GM23248 (cell line): ENCODE results near the gene IL36RN. TPM values are rescaled to one million over a fixed set of nuclear protein-coding genes. Genes with fewer than 3 reads are reported as not detected.

ENCODE experiments used
- DNase-seq: peaks from one replicate; pipeline ENCODE4 v3.0.0-alpha.2; 2015
- H2AFZ ChIP-seq: fragments of 200-600 bp; sonication (generic); 2 replicates; pipeline ENCODE4 v1.6.1; 2016; ENCODE audit warnings: antibody characterized with exemption
- H3F3A ChIP-seq: fragments of 200-600 bp; sonication (generic); 2 replicates; pipeline ENCODE4 v1.6.1; 2016; ENCODE audit warnings: mild to moderate bottlenecking, antibody characterized with exemption, mixed run types; ENCODE audit not compliant: insufficient read depth
- H3K27ac ChIP-seq: fragments of 200-600 bp; sonication (generic); 2 replicates; pipeline ENCODE4 v1.5.1; 2016; ENCODE audit warnings: mild to moderate bottlenecking
- H3K27me3 ChIP-seq: fragments of 200-600 bp; sonication (generic); replicated peaks from 2 replicates; pipeline ENCODE4 v1.6.1; 2016; ENCODE audit warnings: mild to moderate bottlenecking; ENCODE audit not compliant: insufficient read depth
- H3K36me3 ChIP-seq: fragments of 200-600 bp; sonication (generic); 2 replicates; pipeline ENCODE4 v1.6.1; 2016; ENCODE audit warnings: low read depth, mild to moderate bottlenecking
- H3K4me1 ChIP-seq: fragments of 200-600 bp; sonication (generic); 2 replicates; pipeline ENCODE4 v1.6.1; 2016; ENCODE audit warnings: mild to moderate bottlenecking; ENCODE audit not compliant: insufficient read depth
- H3K4me2 ChIP-seq: fragments of 200-600 bp; sonication (generic); one replicate; pipeline ENCODE4 v1.6.1; 2016; ENCODE audit warnings: mild to moderate bottlenecking; ENCODE audit not compliant: unreplicated experiment
- H3K4me3 ChIP-seq: fragments of 200-600 bp; sonication (generic); 2 replicates; pipeline ENCODE4 v1.5.1; 2016; ENCODE audit warnings: mild to moderate bottlenecking
- H3K79me2 ChIP-seq: fragments of 200-600 bp; sonication (generic); 2 replicates; pipeline ENCODE4 v1.6.1; 2016; ENCODE audit warnings: mild to moderate bottlenecking; ENCODE audit not compliant: insufficient read depth
- H3K9ac ChIP-seq: fragments of 200-600 bp; sonication (generic); 2 replicates; pipeline ENCODE4 v1.6.1; 2016; ENCODE audit warnings: mild to moderate bottlenecking
- H3K9me2 ChIP-seq: fragments of 200-600 bp; sonication (generic); 2 replicates; pipeline ENCODE4 v1.6.1; 2016; ENCODE audit warnings: mixed run types, mild to moderate bottlenecking, moderate library complexity; ENCODE audit not compliant: insufficient read depth
- H3K9me3 ChIP-seq: fragments of 200-600 bp; sonication (generic); one replicate; pipeline ENCODE4 v1.6.1; 2017; ENCODE audit warnings: low read depth
- H4K20me1 ChIP-seq: fragments of 200-600 bp; sonication (generic); 2 replicates; pipeline ENCODE4 v1.6.0; 2016; ENCODE audit not compliant: insufficient read depth
- EZH2 ChIP-seq: fragments of 200-600 bp; sonication (generic); IDR thresholded peaks from 2 replicates; pipeline ENCODE4 v1.6.1; 2018; ENCODE audit warnings: antibody characterized with exemption, mild to moderate bottlenecking; ENCODE audit not compliant: insufficient read depth, poor library complexity, severe bottlenecking
- EZH2phosphoT487 ChIP-seq: fragments of 200-600 bp; sonication (generic); IDR thresholded peaks from 2 replicates; pipeline ENCODE4 v1.6.1; 2018; ENCODE audit warnings: antibody characterized with exemption, moderate library complexity, mild to moderate bottlenecking, low read depth; ENCODE audit not compliant: insufficient read depth
- WGBS, 2 experiments: methylation state at CpG; one replicate each; pipeline ENCODE4 v1.1.6; 2015 to 2017; ENCODE audit warnings: low lambda C conversion rate in 2 of 2, low coverage in 1 of 2; ENCODE audit errors: missing lambda C conversion rate in 2 of 2; 5-methylcytosine and 5-hydroxymethylcytosine counted together
- in situ Hi-C: fragments of 300-500 bp; cut with MboI; formaldehyde crosslinking; loops from 2 replicates; pipeline ENCODE4 v1.15.0; 2020
- polyA plus RNA-seq: library from polyadenylated mRNA; unstranded; fragments of >200 nt; fragmentation: Nextera tagmentation; extraction: Ambion mirVana; gene quantifications from 2 replicates; pipeline ENCODE4 v1.2.1, GENCODE V29; 2016
- total RNA-seq: library from RNA; depleted of rRNA; stranded (reverse); fragments of >200 nt; shearing (Covaris generic); gene quantifications from 2 replicates; pipeline ENCODE4 v1.2.3, GENCODE V29; 2014

IL36RN gene
- total and polyA plus RNA-seq, 2 experiments from 2014 or later: not detected

DNA sequence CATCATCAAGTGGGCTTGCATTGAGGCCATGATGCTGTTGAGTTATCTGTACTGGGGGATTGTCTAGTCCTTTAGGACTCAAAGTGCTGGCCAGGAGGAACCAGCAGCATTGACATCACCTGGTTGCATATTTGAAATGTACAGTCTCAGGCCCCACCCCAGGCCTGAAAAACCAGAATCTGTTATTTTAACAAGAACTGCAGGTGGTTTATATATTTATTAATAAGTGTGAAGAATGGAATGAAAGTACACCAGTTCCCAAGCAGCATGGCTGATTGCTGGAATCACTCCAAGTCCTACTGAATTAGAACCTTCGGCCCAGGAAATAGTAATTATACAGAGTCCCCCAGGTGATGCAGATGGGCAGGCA is 11.6 kb downstream of the IL36RN start:
- Histone ChIP-seq H3K9ac (no peak overlapping the region), H3K4me1 (peaks cover 19% of the 10 kb centered on the region), H3K9me3 (no peaks in the 10 kb centered on the region), H3K27me3 (peaks cover 7% of the 10 kb centered on the region; the same call in 1 of the 2 replicates), H3K4me2 (no peak overlapping the region), H3K27ac (no peak overlapping the region), H3K9me2 (no peaks in the 10 kb centered on the region), H3K79me2 (no peaks in the 10 kb centered on the region), H2AFZ (no peak overlapping the region), H3F3A (peaks cover 5% of the 10 kb centered on the region; the same call in 1 of the 2 replicates), H3K4me3 (no peak overlapping the region), H3K36me3 (no peaks in the 10 kb centered on the region), H4K20me1 (no peaks in the 10 kb centered on the region)
- DNase-seq: no peak
- in situ Hi-C loops: no loop called here
- WGBS, 2 experiments: 95 to 96% methylated on average over 1 of the region's 1 CpG
- TF ChIP-seq EZH2 (no peak), EZH2phosphoT487 (no peak)

DNA sequence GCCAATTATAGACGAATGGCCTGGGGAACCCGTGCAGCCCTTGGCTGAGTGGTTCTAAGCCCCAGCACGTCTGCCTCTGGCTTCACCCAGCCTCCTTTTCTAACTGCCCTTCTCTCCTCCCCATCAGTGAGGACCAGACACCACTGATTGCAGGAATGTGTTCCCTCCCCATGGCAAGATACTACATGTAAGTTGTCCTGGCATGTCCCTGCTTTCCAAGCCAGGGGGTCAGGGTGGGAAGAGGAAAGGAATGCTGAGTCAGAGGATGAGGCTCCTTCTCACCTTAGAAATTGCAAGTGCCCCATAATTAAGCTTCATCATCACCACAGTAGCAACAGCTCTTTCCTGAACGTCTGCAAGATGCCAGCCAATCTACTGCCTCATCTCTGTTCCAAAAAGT is 13.6 kb downstream of the IL36RN start:
- no peak for TF ChIP-seq EZH2
- TF ChIP-seq EZH2phosphoT487: no peak
- 29 to 40% methylated on average over 4 of the region's 4 CpGs for WGBS, 2 experiments
- no peaks in the 10 kb centered on the region for H3K9me2 ChIP-seq
- H3K4me2 ChIP-seq: no peak overlapping the region
- in situ Hi-C loops: no loop called here
- H3K4me1 ChIP-seq: peaks cover 19% of the 10 kb centered on the region
- no peaks in the 10 kb centered on the region for H3K9me3 ChIP-seq
- no peaks in the 10 kb centered on the region for H3K36me3 ChIP-seq
- H3K27ac ChIP-seq: no peak overlapping the region
- no peak overlapping the region for H3K4me3 ChIP-seq
- no peaks in the 10 kb centered on the region for H4K20me1 ChIP-seq
- H3K79me2 ChIP-seq: no peaks in the 10 kb centered on the region
- H2AFZ ChIP-seq: no peak overlapping the region
- no peak for DNase-seq
- H3K9ac ChIP-seq: no peak overlapping the region
- peaks cover 5% of the 10 kb centered on the region; the same call in 1 of the 2 replicates for H3F3A ChIP-seq
- peaks cover 18% of the 10 kb centered on the region; the same call in 1 of the 2 replicates for H3K27me3 ChIP-seq

DNA sequence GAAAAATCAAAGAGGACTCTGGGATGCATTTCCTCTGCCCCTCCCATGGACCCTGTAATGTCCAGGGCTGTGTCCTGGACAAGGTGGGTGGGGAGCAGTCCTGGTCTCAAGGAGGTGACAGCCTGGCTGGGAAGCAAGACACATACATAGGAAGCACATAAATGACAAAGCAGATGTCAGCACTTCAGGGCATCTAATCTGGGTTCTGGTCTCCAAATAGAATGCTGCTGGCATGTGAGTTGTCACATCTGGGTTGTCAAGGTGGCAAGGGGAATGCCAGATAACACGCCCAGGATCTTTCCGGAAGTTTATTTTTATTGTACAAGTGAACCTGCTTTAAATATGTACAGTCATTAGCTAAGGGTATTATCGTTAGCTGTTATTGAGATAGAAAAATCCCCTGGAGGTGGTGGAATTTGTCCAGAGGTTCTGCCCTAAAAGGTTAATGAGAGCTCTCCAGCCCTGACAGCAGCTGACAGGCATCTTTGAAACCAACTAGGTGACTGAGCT is 14.4 kb downstream of the IL36RN start:
- no peak overlapping the region for H3K4me2 ChIP-seq
- no peaks in the 10 kb centered on the region for H3K79me2 ChIP-seq
- TF ChIP-seq EZH2phosphoT487 (no peak), EZH2 (no peak)
- peaks cover 5% of the 10 kb centered on the region; the same call in 1 of the 2 replicates for H3F3A ChIP-seq
- peaks cover 18% of the 10 kb centered on the region; the same call in 1 of the 2 replicates for H3K27me3 ChIP-seq
- H2AFZ ChIP-seq: no peak overlapping the region
- no peaks in the 10 kb centered on the region for H3K36me3 ChIP-seq
- no peaks in the 10 kb centered on the region for H4K20me1 ChIP-seq
- no peaks in the 10 kb centered on the region for H3K9me3 ChIP-seq
- in situ Hi-C loops: no loop called here
- DNase-seq: no peak
- no peaks in the 10 kb centered on the region for H3K9me2 ChIP-seq
- H3K9ac ChIP-seq: no peak overlapping the region
- peaks cover 23% of the 10 kb centered on the region for H3K4me1 ChIP-seq
- no peak overlapping the region for H3K4me3 ChIP-seq
- WGBS, 2 experiments: 76 to 82% methylated on average over 3 of the region's 3 CpGs
- H3K27ac ChIP-seq: no peak overlapping the region

DNA sequence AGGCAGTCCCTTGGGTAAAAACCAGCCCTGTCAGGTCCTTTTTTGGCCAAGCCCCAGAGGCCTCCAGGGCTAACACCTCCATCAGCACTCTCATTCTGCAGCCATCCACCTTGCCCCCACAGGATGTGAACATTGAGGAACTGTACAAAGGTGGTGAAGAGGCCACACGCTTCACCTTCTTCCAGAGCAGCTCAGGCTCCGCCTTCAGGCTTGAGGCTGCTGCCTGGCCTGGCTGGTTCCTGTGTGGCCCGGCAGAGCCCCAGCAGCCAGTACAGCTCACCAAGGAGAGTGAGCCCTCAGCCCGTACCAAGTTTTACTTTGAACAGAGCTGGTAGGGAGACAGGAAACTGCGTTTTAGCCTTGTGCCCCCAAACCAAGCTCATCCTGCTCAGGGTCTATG is 16.0 kb downstream of the IL36RN start:
- Histone ChIP-seq H3K79me2 (no peaks in the 10 kb centered on the region), H3K27me3 (peaks cover 18% of the 10 kb centered on the region; the same call in 1 of the 2 replicates), H3F3A (peaks cover 5% of the 10 kb centered on the region; the same call in 1 of the 2 replicates), H2AFZ (no peak overlapping the region), H4K20me1 (no peaks in the 10 kb centered on the region), H3K9me3 (no peaks in the 10 kb centered on the region), H3K9ac (no peak overlapping the region), H3K36me3 (no peaks in the 10 kb centered on the region), H3K4me3 (no peak overlapping the region), H3K4me2 (no peak overlapping the region), H3K4me1 (peaks cover 14% of the 10 kb centered on the region), H3K9me2 (no peaks in the 10 kb centered on the region), H3K27ac (no peak overlapping the region)
- in situ Hi-C loops: no loop called here
- TF ChIP-seq EZH2 (no peak), EZH2phosphoT487 (no peak)
- 66 to 70% methylated on average over 5 of the region's 5 CpGs for WGBS, 2 experiments
- no peak for DNase-seq

DNA sequence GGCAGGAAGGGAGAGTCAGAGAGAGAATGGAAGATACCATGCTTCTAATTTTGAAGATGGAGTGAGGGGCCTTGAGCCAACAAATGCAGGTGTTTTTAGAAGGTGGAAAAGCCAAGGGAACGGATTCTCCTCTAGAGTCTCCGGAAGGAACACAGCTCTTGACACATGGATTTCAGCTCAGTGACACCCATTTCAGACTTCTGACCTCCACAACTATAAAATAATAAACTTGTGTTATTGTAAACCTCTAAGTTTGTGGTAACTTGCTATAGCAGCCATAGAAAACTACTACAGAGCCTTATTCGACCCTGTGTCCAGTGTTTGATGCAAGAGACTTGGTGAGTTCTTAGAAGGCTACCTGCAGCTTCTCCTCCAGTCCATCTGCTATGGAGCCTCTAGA is 16.6 kb downstream of the IL36RN start:
- H3K4me2 ChIP-seq: no peak overlapping the region

More for the DNA sequence above, 16.6 kb downstream of the IL36RN start:
- Histone ChIP-seq H3F3A (peaks cover 5% of the 10 kb centered on the region; the same call in 1 of the 2 replicates), H3K4me1 (peaks cover 12% of the 10 kb centered on the region), H3K4me3 (no peak overlapping the region), H3K9me2 (no peaks in the 10 kb centered on the region), H3K9ac (no peak overlapping the region), H3K9me3 (no peaks in the 10 kb centered on the region), H3K27ac (no peak overlapping the region), H4K20me1 (no peaks in the 10 kb centered on the region), H2AFZ (no peak overlapping the region), H3K79me2 (no peaks in the 10 kb centered on the region), H3K36me3 (no peaks in the 10 kb centered on the region), H3K27me3 (peaks cover 18% of the 10 kb centered on the region; the same call in 1 of the 2 replicates)
- 53 to 64% methylated on average over 3 of the region's 3 CpGs for WGBS, 2 experiments
- in situ Hi-C loops: no loop called here
- DNase-seq: no peak
- TF ChIP-seq EZH2phosphoT487: no peak
- TF ChIP-seq EZH2: no peak
